GM12878 (cell line): Measurements from ENCODE around the gene SLC39A11. TPM values are rescaled to one million over a fixed set of nuclear protein-coding genes. Genes with fewer than 3 reads are reported as not detected.
A peak's percentile ranks its signal among the peaks of the same experiment; 100 is the strongest.

Experiments used
- ATAC-seq: fragments of 200-7000 bp; cut with Tn5 transposase; 3 replicates; pipeline ENCODE4 v1.9.1; 2020; ENCODE audit warnings: mild to moderate bottlenecking, moderate library complexity
- BruUV-seq: library from RNA; stranded (reverse); fragments of 400-500 nt; replicated peaks from 2 replicates; lab custom pipeline; 2021; lab: Mats Ljungman, UMichigan
- CTCF ChIA-PET: fragments of 300-600 bp; sonication (Branson Sonifier 250); formaldehyde crosslinking; extraction: SDS; loops from one replicate; lab custom pipeline; 2021; ENCODE audit warnings: inconsistent platforms; lab: Yijun Ruan, JAX
- POLR2A ChIA-PET: fragments of 350-600 bp; formaldehyde crosslinking; extraction: SDS; loops from one replicate; lab custom pipeline; 2021; ENCODE audit warnings: inconsistent platforms; lab: Charles Lee
- RAD21 ChIA-PET: fragments of 300-600 bp; sonication (Branson Sonifier 250); formaldehyde crosslinking; loops from one replicate; lab custom pipeline; 2023; ENCODE audit warnings: antibody characterized with exemption; ENCODE audit not compliant: unreplicated experiment; lab: Charles Lee
- SMC1A ChIA-PET: fragments of 300-600 bp; sonication (Branson Sonifier 250); formaldehyde crosslinking; loops from one replicate; lab custom pipeline; 2023; ENCODE audit not compliant: unreplicated experiment, uncharacterized antibody; lab: Charles Lee
- DNase-seq: peaks from one replicate; pipeline ENCODE4 v3.0.0-alpha.2; 2011; ENCODE audit warnings: low read depth, low spot score
- FAIRE-seq: peaks from 3 replicates; lab custom pipeline; 2011; peaks lifted over from hg19 to GRCh38; lab: Jason Lieb, UNC
- H2AFZ ChIP-seq: 2 replicates; pipeline ENCODE4 v1.6.0; 2011; ENCODE audit warnings: low read depth, low read length, control low read depth; ENCODE audit not compliant: control insufficient read depth
- H3K27ac ChIP-seq: 2 replicates; pipeline ENCODE4 v1.5.1; 2011; ENCODE audit warnings: control low read depth; ENCODE audit not compliant: control insufficient read depth, insufficient read depth
- H3K27me3 ChIP-seq, 2 experiments: replicated peaks in 1 of 2; 2 replicates each; pipeline versions ENCODE4 v1.6.0 to v1.6.1; 2011; ENCODE audit warnings: low read length in 1 of 2; ENCODE audit not compliant: control insufficient read depth in 2 of 2, insufficient read depth in 2 of 2
- H3K36me3 ChIP-seq, 2 experiments: 2 replicates each; pipeline ENCODE4 v1.5.1; 2011; ENCODE audit warnings: low read length in 1 of 2; ENCODE audit not compliant: control insufficient read depth in 2 of 2, insufficient read depth in 2 of 2
- H3K4me1 ChIP-seq: 2 replicates; pipeline ENCODE4 v1.6.1; 2011; ENCODE audit warnings: mild to moderate bottlenecking, low read length, moderate library complexity, mixed read lengths; ENCODE audit not compliant: control insufficient read depth, insufficient read depth
- H3K4me2 ChIP-seq: 2 replicates; pipeline ENCODE4 v1.6.0; 2011; ENCODE audit warnings: control low read depth; ENCODE audit not compliant: control insufficient read depth, insufficient read depth
- H3K4me3 ChIP-seq: fragments of 200-600 bp; sonication (generic); 2 replicates; pipeline ENCODE4 v1.5.1; 2016
- H3K79me2 ChIP-seq: 2 replicates; pipeline ENCODE4 v1.6.0; 2011; ENCODE audit warnings: low read length; ENCODE audit not compliant: control insufficient read depth, insufficient read depth
- H3K9ac ChIP-seq: 2 replicates; pipeline ENCODE4 v1.8.0; 2011; ENCODE audit warnings: low read length, control low read depth, mixed read lengths; ENCODE audit not compliant: control insufficient read depth, insufficient read depth
- H3K9me3 ChIP-seq: replicated peaks from 3 replicates; pipeline ENCODE4 v1.5.1; 2011; ENCODE audit warnings: mild to moderate bottlenecking, low read length; ENCODE audit not compliant: control insufficient read depth, insufficient read depth
- H4K20me1 ChIP-seq: 2 replicates; pipeline ENCODE4 v1.6.0; 2011; ENCODE audit not compliant: control insufficient read depth, insufficient read depth
- ATF7 ChIP-seq: fragments of 450-650 bp; IDR thresholded peaks from 2 replicates; pipeline ENCODE4 v1.6.1; 2016; ENCODE audit warnings: low read depth, mild to moderate bottlenecking
- BHLHE40 ChIP-seq, 2 experiments: fragments of 450-650 bp in 1 of 2; IDR thresholded peaks; 2 replicates each; pipeline ENCODE4 v1.6.1; 2011 to 2017; ENCODE audit warnings: low read depth in 2 of 2, borderline replicate concordance in 1 of 2, improper control_type of control experiment in 1 of 2, low read length in 1 of 2, mild to moderate bottlenecking in 1 of 2
- DPF2 ChIP-seq: fragments of 450-650 bp; IDR thresholded peaks from 2 replicates; pipeline ENCODE4 v1.6.1; 2017; ENCODE audit warnings: mild to moderate bottlenecking
- FOS ChIP-seq: IDR thresholded peaks from 3 replicates; pipeline ENCODE4 v1.6.1; 2011; ENCODE audit warnings: borderline replicate concordance; ENCODE audit not compliant: insufficient read length; ENCODE audit errors: extremely low read depth
- FOXK2 ChIP-seq: fragments of 450-650 bp; IDR thresholded peaks from 2 replicates; pipeline ENCODE4 v1.6.1; 2017; ENCODE audit warnings: mild to moderate bottlenecking, moderate library complexity
- IKZF2 ChIP-seq, 2 experiments: fragments of 450-650 bp; IDR thresholded peaks; 2 replicates each; pipeline ENCODE4 v1.6.1; 2017; ENCODE audit warnings: mild to moderate bottlenecking in 2 of 2, moderate library complexity in 2 of 2
- POLR2A ChIP-seq: IDR thresholded peaks from 2 replicates; pipeline ENCODE4 v1.6.1; 2011; ENCODE audit warnings: low read depth, mild to moderate bottlenecking, low read length
- ZNF384 ChIP-seq: IDR thresholded peaks from 2 replicates; pipeline ENCODE4 v1.6.1; 2012; ENCODE audit warnings: low read depth, mild to moderate bottlenecking, low read length, improper control_type of control experiment, borderline replicate concordance
- ZNF622 ChIP-seq: fragments of 450-650 bp; IDR thresholded peaks from 2 replicates; pipeline ENCODE4 v1.6.1; 2017; ENCODE audit warnings: mild to moderate bottlenecking, inconsistent platforms
- WGBS: methylation state at CpG from one replicate; pipeline ENCODE4 v1.1.6; 2016; ENCODE audit warnings: low lambda C conversion rate; ENCODE audit not compliant: insufficient replicate concordance, insufficient coverage; ENCODE audit errors: missing lambda C conversion rate; 5-methylcytosine and 5-hydroxymethylcytosine counted together
- in situ Hi-C: fragments of 300-500 bp; cut with MboI; formaldehyde crosslinking; loops from 9 replicates; pipeline ENCODE4 v1.14.3; 2018; ENCODE audit warnings: mixed read lengths
- intact Hi-C: fragments of 100-400 bp; cut with micrococcal nuclease; formaldehyde crosslinking; loops from one replicate; pipeline ENCODE4 v1.14.2; 2022; ENCODE audit not compliant: unreplicated experiment
- polyA plus RNA-seq, 11 experiments: library from polyadenylated mRNA; depleted of rRNA in 4 of 11; unstranded in 6 of 11; stranded (reverse) in 5 of 11; fragments of >200 nt; fragmentation: Nextera tagmentation in 4 of 11; fragmentation: Illumina TruSeq in 1 of 11; extraction: Ambion mirVana in 4 of 11; extraction: Trizol in 1 of 11; gene quantifications; 1 replicate in 1 of 11; 2 replicates in 10 of 11; pipeline versions ENCODE4 v1.2.1 to v1.2.3, GENCODE V29; 2011 to 2016; ENCODE audit warnings: inconsistent platforms in 2 of 11, missing spikeins in 2 of 11, low read depth in 1 of 11
- total RNA-seq, 4 experiments: library from RNA; depleted of rRNA in 3 of 4; stranded (reverse); fragments of >200 nt in 3 of 4; fragmentation: Illumina TruSeq in 1 of 4; extraction: Trizol in 1 of 4; gene quantifications; 2 replicates each; pipeline versions ENCODE4 v1.2.1 to v1.2.3, GENCODE V29; 2013 to 2021
- TF ChIP-seq, protein P1 (sequence below): fragments of 450-650 bp; IDR thresholded peaks from 2 replicates; pipeline ENCODE4 v1.6.1; 2018; ENCODE audit warnings: borderline replicate concordance, mild to moderate bottlenecking; ENCODE audit not compliant: partially characterized antibody
- TF ChIP-seq, protein P2 (sequence below): fragments of 450-650 bp; IDR thresholded peaks from 2 replicates; pipeline ENCODE4 v1.6.1; 2016; ENCODE audit warnings: mild to moderate bottlenecking
- TF ChIP-seq, protein P3 (sequence below): IDR thresholded peaks from 2 replicates; pipeline ENCODE4 v1.6.1; 2011; ENCODE audit warnings: mild to moderate bottlenecking, low read depth, low read length, moderate library complexity; ENCODE audit not compliant: insufficient replicate concordance

Gene SLC39A11
- total and polyA plus RNA-seq, 10 of the 15 experiments (the other 5 are each of a cell fraction or from before 2014, with no cell fraction given) = 8.6 to 23.8 (median 14.0) TPM

DNA sequence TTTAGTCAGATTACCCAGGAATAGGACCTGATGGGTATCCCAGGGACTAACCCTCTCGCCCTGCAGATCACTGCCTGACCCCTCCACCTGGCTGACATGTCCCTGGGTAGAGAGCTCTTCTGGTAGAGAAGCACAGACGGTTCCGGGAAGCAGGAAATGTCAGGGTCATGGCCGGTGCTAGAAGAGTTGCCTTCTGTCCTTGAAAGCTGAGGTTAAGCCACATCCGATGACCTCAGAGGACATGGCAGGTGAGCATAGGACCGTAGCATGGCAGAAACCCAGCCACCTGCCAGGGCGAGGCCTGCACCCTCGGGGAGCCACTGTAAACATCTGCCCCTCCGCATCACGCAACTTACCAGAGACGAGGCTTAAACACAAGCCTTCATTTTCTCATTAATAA is 488.0 kb downstream of the SLC39A11 start (continued):
- TF ChIP-seq, protein P1, sequence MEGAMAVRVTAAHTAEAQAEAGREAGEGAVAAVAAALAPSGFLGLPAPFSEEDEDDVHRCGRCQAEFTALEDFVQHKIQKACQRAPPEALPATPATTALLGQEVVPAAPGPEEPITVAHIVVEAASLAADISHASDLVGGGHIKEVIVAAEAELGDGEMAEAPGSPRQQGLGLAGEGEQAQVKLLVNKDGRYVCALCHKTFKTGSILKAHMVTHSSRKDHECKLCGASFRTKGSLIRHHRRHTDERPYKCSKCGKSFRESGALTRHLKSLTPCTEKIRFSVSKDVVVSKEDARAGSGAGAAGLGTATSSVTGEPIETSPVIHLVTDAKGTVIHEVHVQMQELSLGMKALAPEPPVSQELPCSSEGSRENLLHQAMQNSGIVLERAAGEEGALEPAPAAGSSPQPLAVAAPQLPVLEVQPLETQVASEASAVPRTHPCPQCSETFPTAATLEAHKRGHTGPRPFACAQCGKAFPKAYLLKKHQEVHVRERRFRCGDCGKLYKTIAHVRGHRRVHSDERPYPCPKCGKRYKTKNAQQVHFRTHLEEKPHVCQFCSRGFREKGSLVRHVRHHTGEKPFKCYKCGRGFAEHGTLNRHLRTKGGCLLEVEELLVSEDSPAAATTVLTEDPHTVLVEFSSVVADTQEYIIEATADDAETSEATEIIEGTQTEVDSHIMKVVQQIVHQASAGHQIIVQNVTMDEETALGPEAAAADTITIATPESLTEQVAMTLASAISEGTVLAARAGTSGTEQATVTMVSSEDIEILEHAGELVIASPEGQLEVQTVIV = no peak
- peak; percentile 78; the same call in 1 of the 2 replicates for TF ChIP-seq DPF2
- no peak for TF ChIP-seq FOS
- peak; percentile 74 for TF ChIP-seq ATF7
- TF ChIP-seq FOXK2 = peak; percentile 36; the same call in 1 of the 2 replicates

- no peak for DNase-seq
- Histone ChIP-seq H3K4me3 (no peak overlapping the region), H3K36me3 (no peaks in the 10 kb centered on the region), H3K79me2 (no peaks in the 10 kb centered on the region), H3K27ac (peak overlapping the region; percentile 31), H3K27me3 (no peaks in the 10 kb centered on the region), H2AFZ (no peak overlapping the region), H4K20me1 (no peaks in the 10 kb centered on the region), H3K9ac (no peak overlapping the region), H3K4me1 (peaks cover 6% of the 10 kb centered on the region), H3K9me3 (peaks cover 4% of the 10 kb centered on the region; the same call in 2 of the 3 replicates), H3K4me2 (0 out of 2 replicates have a peak overlapping the region, but pooled peaks have one; percentile 1)
- ChIA-PET POLR2A (interaction anchor here (1.0 to 5.1 kb wide), 9 partner anchors 9 to 46 kb away, joined by 3 to 52 read pairs (median 5); no protein-coding TSS in a partner anchor), CTCF (interaction anchor here (0.6 to 4.5 kb wide), 14 partner anchors 9 to 125 kb away, joined by 3 to 32 read pairs (median 5); no protein-coding TSS in a partner anchor), RAD21 (interaction anchor here (0.7 to 5.5 kb wide), 16 partner anchors 7 to 561 kb away, joined by 3 to 43 read pairs (median 4); partner anchors contain the start of gene SSTR2), SMC1A (interaction anchor here (0.8 to 6.3 kb wide), 16 partner anchors 9 to 138 kb away, joined by 3 to 66 read pairs (median 4); no protein-coding TSS in a partner anchor)
- in situ Hi-C loops = no loop called here
- intact Hi-C loops = loop anchor here (5.0 kb wide), 1 partner anchor 181 kb away; no protein-coding TSS in a partner anchor
- peak; percentile 49 for ATAC-seq
- FAIRE-seq = peak; percentile 38
- 32% methylated on average over 7 of the region's 7 CpGs for WGBS
- no TSS peak for BruUV-seq
- TF ChIP-seq ZNF384 = 0 out of 2 replicates have a peak, but pooled peaks have one; percentile 28
- TF ChIP-seq, protein P2, sequence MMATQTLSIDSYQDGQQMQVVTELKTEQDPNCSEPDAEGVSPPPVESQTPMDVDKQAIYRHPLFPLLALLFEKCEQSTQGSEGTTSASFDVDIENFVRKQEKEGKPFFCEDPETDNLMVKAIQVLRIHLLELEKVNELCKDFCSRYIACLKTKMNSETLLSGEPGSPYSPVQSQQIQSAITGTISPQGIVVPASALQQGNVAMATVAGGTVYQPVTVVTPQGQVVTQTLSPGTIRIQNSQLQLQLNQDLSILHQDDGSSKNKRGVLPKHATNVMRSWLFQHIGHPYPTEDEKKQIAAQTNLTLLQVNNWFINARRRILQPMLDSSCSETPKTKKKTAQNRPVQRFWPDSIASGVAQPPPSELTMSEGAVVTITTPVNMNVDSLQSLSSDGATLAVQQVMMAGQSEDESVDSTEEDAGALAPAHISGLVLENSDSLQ = no peak
- no peak for TF ChIP-seq BHLHE40 (IDR thresholded peaks at IDR 0.05; ENCODE audit: borderline replicate concordance in 1 of 2, low read depth in 2 of 2, low read length in 1 of 2)
- TF ChIP-seq POLR2A = no peak
- TF ChIP-seq FOS = no peak
- TF ChIP-seq, protein P3, sequence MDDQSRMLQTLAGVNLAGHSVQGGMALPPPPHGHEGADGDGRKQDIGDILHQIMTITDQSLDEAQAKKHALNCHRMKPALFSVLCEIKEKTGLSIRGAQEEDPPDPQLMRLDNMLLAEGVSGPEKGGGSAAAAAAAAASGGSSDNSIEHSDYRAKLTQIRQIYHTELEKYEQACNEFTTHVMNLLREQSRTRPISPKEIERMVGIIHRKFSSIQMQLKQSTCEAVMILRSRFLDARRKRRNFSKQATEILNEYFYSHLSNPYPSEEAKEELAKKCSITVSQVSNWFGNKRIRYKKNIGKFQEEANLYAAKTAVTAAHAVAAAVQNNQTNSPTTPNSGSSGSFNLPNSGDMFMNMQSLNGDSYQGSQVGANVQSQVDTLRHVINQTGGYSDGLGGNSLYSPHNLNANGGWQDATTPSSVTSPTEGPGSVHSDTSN = no peak
- peak; percentile 44 to 50; a peak in 1 of 4 replicates for TF ChIP-seq IKZF2 (IDR thresholded peaks at IDR 0.05)
- no peak for TF ChIP-seq ZNF622
Observed at GRCh38 chr17:72603420-72604242, 488.9 kb downstream of the SLC39A11 start.
